Uterus (tissue), 2 donors: ENCODE measurements around the gene MR1.

Source experiments
- CTCF ChIP-seq, 4 experiments: fragments of 200-600 bp in 2 of 4; fragments of 450-650 bp in 2 of 4; sonication (generic) in 2 of 4; IDR thresholded peaks; one replicate each; pipeline ENCODE4 v1.5.1; 2016 to 2019; ENCODE audit warnings: antibody characterized with exemption in 4 of 4, mild to moderate bottlenecking in 2 of 4, moderate library complexity in 1 of 4
- POLR2A ChIP-seq, 2 donors: fragments of 450-650 bp; IDR thresholded peaks; one replicate each; pipeline ENCODE4 v1.6.1; 2016; ENCODE audit warnings: antibody characterized with exemption in 2 of 2, mild to moderate bottlenecking in 1 of 2, moderate library complexity in 1 of 2

- TF ChIP-seq CTCF (IDR thresholded peaks at IDR 0.05): no peak
- TF ChIP-seq POLR2A (IDR thresholded peaks at IDR 0.05): no peak
Measured at GRCh38 chr1:181079382-181079781, 45.6 kb downstream of the MR1 start.
